K562 (cell line): ENCODE results near the gene RIPOR1. TPM values are rescaled to one million over a fixed set of nuclear protein-coding genes. Genes with fewer than 3 reads are reported as not detected.

ENCODE experiments used
- CGGBP1 ChIP-seq: fragments of 250-450 bp; sonication (Bioruptor Pico); IDR thresholded peaks from 2 replicates; pipeline ENCODE4 v1.9.0; 2021; ENCODE audit warnings: mild to moderate bottlenecking
- EHMT2 ChIP-seq: fragments of 450-650 bp; IDR thresholded peaks from 2 replicates; pipeline ENCODE4 v1.6.1; 2018; ENCODE audit warnings: antibody characterized with exemption
- HDAC1 ChIP-seq, 2 experiments: fragments of 450-650 bp; IDR thresholded peaks; 2 replicates each; pipeline ENCODE4 v1.6.1; 2016 to 2017; ENCODE audit warnings: inconsistent platforms in 1 of 2, mild to moderate bottlenecking in 1 of 2, moderate library complexity in 1 of 2
- HMG20A ChIP-seq: fragments of 450-650 bp; formaldehyde crosslinking; conservative IDR thresholded peaks from 2 replicates; pipeline ENCODE4 v1.4.0; 2020; ENCODE audit warnings: mild to moderate bottlenecking, mixed read lengths
- ID3 ChIP-seq, 2 experiments: fragments of 250-450 bp in 1 of 2; fragments of 450-650 bp in 1 of 2; sonication (Bioruptor Pico) in 1 of 2; IDR thresholded peaks; 2 replicates each; pipeline versions ENCODE4 v1.6.1 to v1.8.0; 2016 to 2021; ENCODE audit warnings: mild to moderate bottlenecking in 2 of 2, moderate library complexity in 2 of 2, missing compliant biosample characterization in 1 of 2, missing genetic modification characterization in 1 of 2
- IRF2 ChIP-seq: sonication (generic); formaldehyde crosslinking; IDR thresholded peaks from 2 replicates; pipeline ENCODE4 v1.8.1; 2022; ENCODE audit warnings: mild to moderate bottlenecking, missing genetic modification reagents
- MEF2D ChIP-seq: conservative IDR thresholded peaks from 2 replicates; pipeline ENCODE4 v1.6.1; 2016; ENCODE audit warnings: low read depth, missing genetic modification characterization, missing compliant biosample characterization
- NR0B1 ChIP-seq: fragments of 450-650 bp; IDR thresholded peaks from one replicate; pipeline ENCODE4 v1.6.1; 2018; ENCODE audit warnings: mild to moderate bottlenecking, moderate library complexity; ENCODE audit not compliant: partially characterized antibody
- NR2C2 ChIP-seq, 2 experiments: fragments of 200-800 bp in 1 of 2; sonication (Bioruptor generic) in 1 of 2; sonication (generic) in 1 of 2; formaldehyde crosslinking in 1 of 2; IDR thresholded peaks; 2 replicates each; pipeline versions ENCODE4 v1.6.1 to v1.8.0; 2016 to 2022; ENCODE audit warnings: mild to moderate bottlenecking in 1 of 2, missing compliant biosample characterization in 1 of 2, missing genetic modification characterization in 1 of 2, missing genetic modification reagents in 1 of 2
- PTRF ChIP-seq: fragments of 450-650 bp; IDR thresholded peaks from 2 replicates; pipeline ENCODE4 v1.6.1; 2016; ENCODE audit warnings: mild to moderate bottlenecking, missing genetic modification characterization, missing compliant biosample characterization
- RNF2 ChIP-seq: sonication (generic); IDR thresholded peaks from 2 replicates; pipeline ENCODE4 v1.6.1; 2016
- SP1 ChIP-seq: sonication (generic); formaldehyde crosslinking; IDR thresholded peaks from 2 replicates; pipeline ENCODE4 v1.8.1; 2022; ENCODE audit warnings: mild to moderate bottlenecking, missing genetic modification reagents
- STAG1 ChIP-seq: sonication (generic); formaldehyde crosslinking; IDR thresholded peaks from 2 replicates; pipeline ENCODE4 v1.5.0; 2020; ENCODE audit warnings: missing genetic modification reagents, borderline replicate concordance
- ZNF184 ChIP-seq: sonication (generic); formaldehyde crosslinking; IDR thresholded peaks from 2 replicates; pipeline ENCODE4 v1.5.0; 2020; ENCODE audit warnings: missing genetic modification reagents
- ZNF316 ChIP-seq: fragments of 450-650 bp; IDR thresholded peaks from 2 replicates; pipeline ENCODE4 v1.6.1; 2016
- polyA plus RNA-seq, 8 experiments: library from polyadenylated mRNA; depleted of rRNA in 4 of 8; stranded (reverse) in 5 of 8; unstranded in 3 of 8; fragments of >200 nt; fragmentation: Nextera tagmentation in 2 of 8; fragmentation: Illumina TruSeq in 1 of 8; extraction: Ambion mirVana in 2 of 8; extraction: Trizol in 1 of 8; gene quantifications; 2 replicates each; pipeline versions ENCODE4 v1.2.1 to v1.2.3, GENCODE V29; 2011 to 2014; ENCODE audit warnings: inconsistent platforms in 1 of 8, missing spikeins in 1 of 8
- total RNA-seq, 7 experiments: library from RNA; depleted of rRNA in 6 of 7; stranded (reverse); fragments of >200 nt in 6 of 7; fragmentation: Illumina TruSeq in 2 of 7; extraction: Trizol in 2 of 7; gene quantifications; 2 replicates each; pipeline versions ENCODE4 v1.2.1 to v1.2.3, GENCODE V29; 2011 to 2021; ENCODE audit warnings: low replicate concordance in 1 of 7
- TF ChIP-seq, protein P1 (sequence below): fragments of 200-800 bp; sonication (Bioruptor generic); IDR thresholded peaks from 2 replicates; pipeline ENCODE4 v1.6.1; 2016; ENCODE audit warnings: missing genetic modification characterization, missing compliant biosample characterization

The RIPOR1 gene
- total and polyA plus RNA-seq, 9 of the 15 experiments (the other 6 are each of a cell fraction or from before 2014, with no cell fraction given) = 0.36 to 31.1 (median 3.0) TPM

- TF ChIP-seq CGGBP1 (no peak), NR2C2 (CRISPR knock-in tag; IDR thresholded peaks at IDR 0.05) (peak; percentile 62; the same call in 1 of the 2 replicates), NR2C2 (tag; IDR thresholded peaks at IDR 0.05) (no peak), HDAC1 (IDR thresholded peaks at IDR 0.05) (peak in 1 of 2 experiments; percentile 73; a peak in 2 of 4 replicates), STAG1 (CRISPR knock-in tag) (peak; percentile 67; the same call in 1 of the 2 replicates), HMG20A (CRISPR knock-in tag) (no peak), ID3 (CRISPR knock-in tag; IDR thresholded peaks at IDR 0.05) (no peak), ID3 (tag; IDR thresholded peaks at IDR 0.05) (no peak), NR0B1 (no peak), MEF2D (tag) (no peak), IRF2 (CRISPR knock-in tag) (no peak), SP1 (CRISPR knock-in tag) (peak; percentile 84), ZNF184 (CRISPR knock-in tag) (no peak), EHMT2 (no peak), RNF2 (no peak), PTRF (tag) (no peak), ZNF316 (peak; percentile 74)
- TF ChIP-seq, protein P1, sequence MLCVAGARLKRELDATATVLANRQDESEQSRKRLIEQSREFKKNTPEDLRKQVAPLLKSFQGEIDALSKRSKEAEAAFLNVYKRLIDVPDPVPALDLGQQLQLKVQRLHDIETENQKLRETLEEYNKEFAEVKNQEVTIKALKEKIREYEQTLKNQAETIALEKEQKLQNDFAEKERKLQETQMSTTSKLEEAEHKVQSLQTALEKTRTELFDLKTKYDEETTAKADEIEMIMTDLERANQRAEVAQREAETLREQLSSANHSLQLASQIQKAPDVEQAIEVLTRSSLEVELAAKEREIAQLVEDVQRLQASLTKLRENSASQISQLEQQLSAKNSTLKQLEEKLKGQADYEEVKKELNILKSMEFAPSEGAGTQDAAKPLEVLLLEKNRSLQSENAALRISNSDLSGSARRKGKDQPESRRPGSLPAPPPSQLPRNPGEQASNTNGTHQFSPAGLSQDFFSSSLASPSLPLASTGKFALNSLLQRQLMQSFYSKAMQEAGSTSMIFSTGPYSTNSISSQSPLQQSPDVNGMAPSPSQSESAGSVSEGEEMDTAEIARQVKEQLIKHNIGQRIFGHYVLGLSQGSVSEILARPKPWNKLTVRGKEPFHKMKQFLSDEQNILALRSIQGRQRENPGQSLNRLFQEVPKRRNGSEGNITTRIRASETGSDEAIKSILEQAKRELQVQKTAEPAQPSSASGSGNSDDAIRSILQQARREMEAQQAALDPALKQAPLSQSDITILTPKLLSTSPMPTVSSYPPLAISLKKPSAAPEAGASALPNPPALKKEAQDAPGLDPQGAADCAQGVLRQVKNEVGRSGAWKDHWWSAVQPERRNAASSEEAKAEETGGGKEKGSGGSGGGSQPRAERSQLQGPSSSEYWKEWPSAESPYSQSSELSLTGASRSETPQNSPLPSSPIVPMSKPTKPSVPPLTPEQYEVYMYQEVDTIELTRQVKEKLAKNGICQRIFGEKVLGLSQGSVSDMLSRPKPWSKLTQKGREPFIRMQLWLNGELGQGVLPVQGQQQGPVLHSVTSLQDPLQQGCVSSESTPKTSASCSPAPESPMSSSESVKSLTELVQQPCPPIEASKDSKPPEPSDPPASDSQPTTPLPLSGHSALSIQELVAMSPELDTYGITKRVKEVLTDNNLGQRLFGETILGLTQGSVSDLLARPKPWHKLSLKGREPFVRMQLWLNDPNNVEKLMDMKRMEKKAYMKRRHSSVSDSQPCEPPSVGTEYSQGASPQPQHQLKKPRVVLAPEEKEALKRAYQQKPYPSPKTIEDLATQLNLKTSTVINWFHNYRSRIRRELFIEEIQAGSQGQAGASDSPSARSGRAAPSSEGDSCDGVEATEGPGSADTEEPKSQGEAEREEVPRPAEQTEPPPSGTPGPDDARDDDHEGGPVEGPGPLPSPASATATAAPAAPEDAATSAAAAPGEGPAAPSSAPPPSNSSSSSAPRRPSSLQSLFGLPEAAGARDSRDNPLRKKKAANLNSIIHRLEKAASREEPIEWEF (CRISPR knock-in tag) = no peak
Measured at GRCh38 chr16:67521095-67521804, 7.4 kb upstream of the RIPOR1 start (continued).
